CD14-positive monocyte (primary cell): ENCODE results near the gene NFE2L2. TPM values are rescaled to one million over a fixed set of nuclear protein-coding genes. Genes with fewer than 3 reads are reported as not detected.

Source experiments
- DNase-seq, 3 donors: peaks; one replicate each; pipeline ENCODE4 v3.0.0-alpha.2; 2011 to 2022
- H2AFZ ChIP-seq: 2 replicates; pipeline ENCODE4 v1.6.0; 2012; ENCODE audit warnings: mild to moderate bottlenecking, low read depth, low read length, inconsistent platforms; ENCODE audit not compliant: insufficient read depth, poor library complexity, severe bottlenecking
- H3K27ac ChIP-seq, 2 donors: 1 replicate in 1 of 2; 2 replicates in 1 of 2; pipeline ENCODE4 v1.5.1; 2012 to 2013; ENCODE audit warnings: low read length in 2 of 2, control low read depth in 1 of 2, inconsistent platforms in 1 of 2, low read depth in 1 of 2, mild to moderate bottlenecking in 1 of 2
- H3K27me3 ChIP-seq, 2 donors: one replicate each; pipeline versions ENCODE4 v1.6.0 to v1.6.1; 2011 to 2013; ENCODE audit warnings: low read length in 2 of 2; ENCODE audit not compliant: control insufficient read depth in 2 of 2, insufficient read depth in 2 of 2
- H3K36me3 ChIP-seq, 2 donors: replicated peaks in 1 of 2; 1 replicate in 1 of 2; 2 replicates in 1 of 2; pipeline versions ENCODE4 v1.5.1 to v1.6.1; 2012 to 2013; ENCODE audit warnings: low read length in 2 of 2, control low read depth in 1 of 2, inconsistent platforms in 1 of 2, mild to moderate bottlenecking in 1 of 2; ENCODE audit not compliant: insufficient read depth in 2 of 2, control insufficient read depth in 1 of 2
- H3K4me1 ChIP-seq, 2 donors: 1 replicate in 1 of 2; 2 replicates in 1 of 2; pipeline versions ENCODE4 v1.5.1 to v1.6.1; 2012 to 2013; ENCODE audit warnings: low read length in 2 of 2, control low read depth in 1 of 2, inconsistent platforms in 1 of 2, mild to moderate bottlenecking in 1 of 2, moderate library complexity in 1 of 2; ENCODE audit not compliant: insufficient read depth in 2 of 2, control insufficient read depth in 1 of 2
- H3K4me2 ChIP-seq: replicated peaks from 2 replicates; pipeline ENCODE3; 2012; ENCODE audit warnings: low read length, moderate library complexity, mild to moderate bottlenecking; ENCODE audit not compliant: poor library complexity, severe bottlenecking; ENCODE audit errors: extremely low read depth
- H3K4me3 ChIP-seq, 3 experiments: fragments of 200-600 bp in 1 of 3; sonication (generic) in 1 of 3; replicated peaks in 1 of 3; 1 replicate in 2 of 3; 2 replicates in 1 of 3; pipeline ENCODE4 v1.5.1; 2011 to 2013; ENCODE audit warnings: low read length in 3 of 3, mild to moderate bottlenecking in 3 of 3, control low read depth in 2 of 3, low read depth in 2 of 3, inconsistent platforms in 1 of 3, moderate library complexity in 1 of 3
- H3K79me2 ChIP-seq: 2 replicates; pipeline ENCODE4 v1.6.0; 2012; ENCODE audit warnings: mild to moderate bottlenecking, control low read depth, inconsistent platforms, low read length, moderate library complexity; ENCODE audit not compliant: insufficient read depth
- H3K9ac ChIP-seq: 2 replicates; pipeline ENCODE4 v1.6.0; 2017; ENCODE audit warnings: low read length, mild to moderate bottlenecking; ENCODE audit not compliant: insufficient read depth, poor library complexity, severe bottlenecking
- H3K9me3 ChIP-seq, 2 donors: replicated peaks in 1 of 2; 1 replicate in 1 of 2; 2 replicates in 1 of 2; pipeline versions ENCODE4 v1.5.1 to v1.6.1; 2012 to 2013; ENCODE audit warnings: low read length in 2 of 2, control low read depth in 1 of 2; ENCODE audit not compliant: control insufficient read depth in 1 of 2, insufficient read depth in 1 of 2
- H4K20me1 ChIP-seq: 2 replicates; pipeline ENCODE4 v1.6.0; 2012; ENCODE audit warnings: mild to moderate bottlenecking, low read length, control low read depth, moderate library complexity; ENCODE audit not compliant: insufficient read depth
- H3K27ac Mint-ChIP-seq, 7 donors: one replicate each; pipeline ENCODE4 v1.8.0; 2020; ENCODE audit warnings: mild to moderate bottlenecking in 7 of 7, mixed read lengths in 7 of 7, moderate library complexity in 6 of 7, inconsistent platforms in 2 of 7
- H3K27me3 Mint-ChIP-seq, 3 donors: one replicate each; pipeline ENCODE4 v1.8.0; 2021 to 2022; ENCODE audit warnings: low read depth in 3 of 3, mild to moderate bottlenecking in 3 of 3, mixed read lengths in 3 of 3, moderate library complexity in 3 of 3, inconsistent platforms in 1 of 3
- H3K36me3 Mint-ChIP-seq, 2 donors: one replicate each; pipeline ENCODE4 v1.8.0; 2020; ENCODE audit warnings: mixed read lengths in 2 of 2, inconsistent platforms in 1 of 2, mild to moderate bottlenecking in 1 of 2
- H3K4me1 Mint-ChIP-seq: one replicate; pipeline ENCODE4 v1.8.0; 2020; ENCODE audit warnings: mild to moderate bottlenecking, mixed read lengths
- H3K4me3 Mint-ChIP-seq, 2 donors: one replicate each; pipeline ENCODE4 v1.8.0; 2020; ENCODE audit warnings: mild to moderate bottlenecking in 2 of 2, mixed read lengths in 2 of 2, moderate library complexity in 1 of 2
- H3K9me3 Mint-ChIP-seq, 7 donors: one replicate each; pipeline ENCODE4 v1.8.0; 2020 to 2022; ENCODE audit warnings: mixed read lengths in 7 of 7, mild to moderate bottlenecking in 6 of 7, moderate library complexity in 6 of 7, inconsistent platforms in 2 of 7
- WGBS: methylation state at CpG from one replicate; pipeline ENCODE4 v1.1.5; 2013; ENCODE audit warnings: missing lambda C conversion rate; ENCODE audit not compliant: insufficient coverage; 5-methylcytosine and 5-hydroxymethylcytosine counted together
- intact Hi-C, 2 donors: fragments of 100-400 bp; cut with micrococcal nuclease; formaldehyde crosslinking; loops; one replicate each; pipeline versions ENCODE4 v1.15.0 to v1.15.1; 2023
- polyA plus RNA-seq, 3 donors: library from polyadenylated mRNA; depleted of rRNA in 1 of 3; unstranded in 2 of 3; stranded (reverse) in 1 of 3; fragments of 300-500 nt in 2 of 3; fragments of >200 nt in 1 of 3; fragmentation: Illumina TruSeq in 2 of 3; gene quantifications; 1 replicate in 2 of 3; 2 replicates in 1 of 3; pipeline ENCODE4 v1.2.3, GENCODE V29; 2012 to 2021
- TF ChIP-seq, protein P1 (sequence below): fragments of 200-600 bp; IDR thresholded peaks from one replicate; pipeline ENCODE4 v1.8.0; 2022; ENCODE audit warnings: antibody characterized with exemption, mild to moderate bottlenecking

Gene NFE2L2
- polyA plus RNA-seq, 3 donors = 38.7 to 51.6 (median 46.6) TPM

DNA sequence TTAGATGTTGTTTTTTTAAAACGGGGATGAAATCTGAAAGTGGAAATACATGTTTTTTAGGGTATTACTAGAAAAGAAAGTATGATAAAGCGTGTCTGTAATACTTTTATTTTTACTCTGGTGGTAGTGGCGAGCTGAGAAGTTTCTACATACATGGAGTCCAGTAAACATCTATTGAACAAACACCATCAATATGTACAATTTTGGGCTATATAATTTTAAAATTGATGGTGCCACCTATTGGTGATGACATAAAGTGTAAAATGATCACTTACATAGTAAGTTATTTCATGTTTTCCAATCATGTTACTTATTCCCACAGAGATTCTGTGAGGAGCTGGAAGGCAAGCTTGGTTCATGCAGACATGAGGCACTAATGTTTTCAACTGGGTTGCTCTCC, 31.5 kb upstream of the NFE2L2 start:
- H3K4me2 ChIP-seq = no peak overlapping the region
- no peaks in the 10 kb centered on the region for H3K9me3 ChIP-seq
- intact Hi-C loops = loop anchor here in 1 of 2 donors (10.0 kb wide), 1 partner anchor 131 kb away; no protein-coding TSS in a partner anchor
- no CpG with 5 or more reads among the region's 3 CpGs for WGBS
- Mint-ChIP-seq H3K4me3 (no peak overlapping the region), H3K27me3 (no peaks in the 10 kb centered on the region), H3K9me3 (no peaks in the 10 kb centered on the region), H3K4me1 (peaks cover 6% of the 10 kb centered on the region), H3K36me3 (no peaks in the 10 kb centered on the region), H3K27ac (no peak overlapping the region)
- DNase-seq = peak; percentile 10 to 57 (median 37)
- TF ChIP-seq, protein P1, sequence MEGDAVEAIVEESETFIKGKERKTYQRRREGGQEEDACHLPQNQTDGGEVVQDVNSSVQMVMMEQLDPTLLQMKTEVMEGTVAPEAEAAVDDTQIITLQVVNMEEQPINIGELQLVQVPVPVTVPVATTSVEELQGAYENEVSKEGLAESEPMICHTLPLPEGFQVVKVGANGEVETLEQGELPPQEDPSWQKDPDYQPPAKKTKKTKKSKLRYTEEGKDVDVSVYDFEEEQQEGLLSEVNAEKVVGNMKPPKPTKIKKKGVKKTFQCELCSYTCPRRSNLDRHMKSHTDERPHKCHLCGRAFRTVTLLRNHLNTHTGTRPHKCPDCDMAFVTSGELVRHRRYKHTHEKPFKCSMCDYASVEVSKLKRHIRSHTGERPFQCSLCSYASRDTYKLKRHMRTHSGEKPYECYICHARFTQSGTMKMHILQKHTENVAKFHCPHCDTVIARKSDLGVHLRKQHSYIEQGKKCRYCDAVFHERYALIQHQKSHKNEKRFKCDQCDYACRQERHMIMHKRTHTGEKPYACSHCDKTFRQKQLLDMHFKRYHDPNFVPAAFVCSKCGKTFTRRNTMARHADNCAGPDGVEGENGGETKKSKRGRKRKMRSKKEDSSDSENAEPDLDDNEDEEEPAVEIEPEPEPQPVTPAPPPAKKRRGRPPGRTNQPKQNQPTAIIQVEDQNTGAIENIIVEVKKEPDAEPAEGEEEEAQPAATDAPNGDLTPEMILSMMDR = peak; percentile 51
- H3K36me3 ChIP-seq = no peaks in the 10 kb centered on the region
- H3K4me3 ChIP-seq = no peak overlapping the region
- no peaks in the 10 kb centered on the region for H3K79me2 ChIP-seq
- H3K27me3 ChIP-seq = no peaks in the 10 kb centered on the region
- no peaks in the 10 kb centered on the region for H3K4me1 ChIP-seq
- no peak overlapping the region for H2AFZ ChIP-seq
- no peaks in the 10 kb centered on the region for H4K20me1 ChIP-seq
- H3K27ac ChIP-seq = no peak overlapping the region
- H3K9ac ChIP-seq = no peak overlapping the region

DNA sequence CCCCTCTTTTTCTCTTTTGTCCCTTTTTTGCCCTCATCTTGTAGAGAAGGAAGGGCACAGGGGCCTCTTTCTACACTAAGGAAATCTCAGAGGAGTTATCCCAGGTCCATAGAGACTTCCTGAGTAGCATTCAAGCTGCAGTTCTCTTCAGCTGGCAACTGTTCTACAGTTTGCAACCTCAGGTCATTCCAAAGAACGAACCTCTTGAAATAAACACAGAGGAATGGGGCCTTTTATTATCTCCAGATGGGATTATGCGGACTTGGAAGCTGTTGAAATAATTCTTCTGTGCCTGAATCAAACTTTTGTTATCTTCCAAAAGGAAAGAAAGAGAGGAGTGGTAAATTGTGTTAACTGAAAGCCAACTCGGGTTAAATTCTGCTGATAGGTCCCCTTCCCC, 31.0 kb upstream of the NFE2L2 start:
- Histone ChIP-seq H3K4me1 (peaks cover under 1 to 5% of the 10 kb centered on the region in 2 donors), H3K79me2 (no peaks in the 10 kb centered on the region), H3K27me3 (no peaks in the 10 kb centered on the region), H3K9ac (no peak overlapping the region), H3K4me3 (no peak overlapping the region), H3K9me3 (no peaks in the 10 kb centered on the region), H3K4me2 (no peak overlapping the region), H3K36me3 (no peaks in the 10 kb centered on the region), H2AFZ (no peak overlapping the region), H3K27ac (no peak overlapping the region), H4K20me1 (no peaks in the 10 kb centered on the region)
- Mint-ChIP-seq H3K27me3 (no peaks in the 10 kb centered on the region), H3K9me3 (no peaks in the 10 kb centered on the region), H3K4me3 (no peak overlapping the region), H3K4me1 (peaks cover 10% of the 10 kb centered on the region), H3K36me3 (no peaks in the 10 kb centered on the region), H3K27ac (no peak overlapping the region)
- WGBS = no CpG with 5 or more reads among the region's 3 CpGs
- intact Hi-C loops = loop anchor here in 1 of 2 donors (10.0 kb wide), 1 partner anchor 131 kb away; no protein-coding TSS in a partner anchor
- DNase-seq = no peak
- TF ChIP-seq, protein P1 = no peak
